ENCODE data around the gene DNAJB1.

The DNAJB1 gene

GRCh38 chr19:14495672-14496028, 22.5 kb downstream of the DNAJB1 start:
- DNase-seq = no peak

DNA sequence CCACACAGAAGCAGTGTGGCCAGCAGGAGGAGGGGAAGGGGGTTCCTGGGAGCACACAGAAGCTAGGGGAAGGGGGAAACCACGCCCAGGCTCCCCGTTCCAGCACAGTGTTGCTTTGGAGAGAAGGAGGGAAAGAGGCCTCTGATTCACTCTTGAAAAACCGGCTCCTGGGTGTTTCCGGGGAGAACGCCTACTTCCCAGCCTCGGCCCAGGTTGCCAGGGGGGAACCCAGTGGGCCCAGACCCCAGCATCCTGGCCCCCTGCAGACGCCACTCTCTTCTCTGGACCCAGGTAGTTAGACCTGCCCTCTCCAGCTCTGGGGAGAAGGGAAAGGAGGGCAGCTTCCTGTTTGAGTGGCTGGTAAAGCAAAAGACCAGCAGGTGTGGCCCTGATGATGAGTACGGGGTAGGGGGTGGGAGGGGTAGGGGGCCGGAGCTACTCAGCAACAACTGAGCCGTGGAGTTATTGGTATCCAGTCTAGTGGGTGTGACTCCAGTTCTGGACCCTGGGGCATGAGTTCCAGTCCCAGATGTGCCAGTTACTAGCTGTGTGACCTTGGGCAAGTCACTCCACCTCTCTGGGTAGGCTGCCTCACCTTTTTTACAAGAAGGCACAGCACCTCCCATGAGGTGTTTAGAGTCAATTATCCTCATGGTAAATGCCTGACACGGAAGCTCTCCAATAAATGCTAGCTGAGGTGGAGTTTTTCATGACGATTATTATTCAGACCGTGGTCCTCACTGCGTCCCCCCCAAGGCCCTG, 23.1 kb downstream of the DNAJB1 start:
- no peak for DNase-seq

- no peak for DNase-seq
These were observed 23.8 kb downstream of the DNAJB1 start for GRCh38 chr19:14494411-14494810.

DNA sequence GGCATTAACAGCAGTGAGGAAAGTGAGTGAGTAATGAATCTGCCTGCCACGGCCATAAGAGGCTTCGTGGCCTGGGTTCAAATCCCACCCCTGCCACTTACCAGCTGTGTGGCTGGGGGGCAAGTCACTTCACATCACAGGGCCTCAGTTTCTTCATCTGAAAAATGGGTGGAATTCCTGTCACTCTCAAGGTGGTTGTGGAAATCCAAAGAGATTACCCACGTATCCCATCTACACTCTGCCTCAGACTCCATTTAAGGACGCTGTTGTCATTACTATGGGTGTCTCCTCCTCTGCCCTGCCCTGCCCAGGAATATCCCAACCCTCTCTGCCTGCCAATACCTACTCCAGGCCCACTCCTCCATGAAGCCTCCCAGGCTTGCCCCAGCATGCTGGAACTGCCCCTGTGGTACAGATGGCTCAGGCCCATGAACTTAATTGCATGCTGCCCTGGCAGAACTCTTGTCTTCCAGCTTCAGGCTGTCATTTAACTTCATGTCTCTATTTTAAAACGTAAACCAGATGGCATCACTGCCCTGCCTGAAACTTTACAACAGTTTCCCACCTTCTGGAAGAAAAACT, 25.4 kb downstream of the DNAJB1 start:
- DNase-seq = no peak

GRCh38 chr19:14487370-14488125, 30.6 kb downstream of the DNAJB1 start:
- DNase-seq = no peak

GRCh38 chr19:14482172-14482941, 35.8 kb downstream of the DNAJB1 start:
- DNase-seq = no peak

DNA sequence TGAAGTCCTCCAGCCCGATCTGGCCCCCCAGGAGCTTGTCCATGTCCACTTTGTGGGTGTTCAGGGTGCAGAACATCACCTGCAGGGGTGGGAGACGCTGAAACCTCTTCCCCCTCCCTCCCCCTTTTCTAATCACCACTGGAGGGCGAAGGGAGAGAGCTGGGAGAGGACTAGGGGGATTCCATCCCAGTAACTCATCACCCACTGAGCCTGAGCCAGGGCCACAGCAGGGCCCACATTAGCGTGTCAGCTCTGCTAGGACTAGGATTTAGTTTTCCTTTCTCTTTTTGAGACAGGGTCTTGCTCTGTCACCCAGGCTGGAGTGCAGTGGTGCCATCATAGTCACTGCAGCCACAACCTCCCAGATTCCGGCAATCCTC, 37.5 kb downstream of the DNAJB1 start:
- no peak for DNase-seq

- peak; percentile 55 for DNase-seq
These were observed 38.1 kb downstream of the DNAJB1 start for GRCh38 chr19:14479975-14480699.

GRCh38 chr19:14479309-14479974, 38.8 kb downstream of the DNAJB1 start:
- DNase-seq = no peak

DNA sequence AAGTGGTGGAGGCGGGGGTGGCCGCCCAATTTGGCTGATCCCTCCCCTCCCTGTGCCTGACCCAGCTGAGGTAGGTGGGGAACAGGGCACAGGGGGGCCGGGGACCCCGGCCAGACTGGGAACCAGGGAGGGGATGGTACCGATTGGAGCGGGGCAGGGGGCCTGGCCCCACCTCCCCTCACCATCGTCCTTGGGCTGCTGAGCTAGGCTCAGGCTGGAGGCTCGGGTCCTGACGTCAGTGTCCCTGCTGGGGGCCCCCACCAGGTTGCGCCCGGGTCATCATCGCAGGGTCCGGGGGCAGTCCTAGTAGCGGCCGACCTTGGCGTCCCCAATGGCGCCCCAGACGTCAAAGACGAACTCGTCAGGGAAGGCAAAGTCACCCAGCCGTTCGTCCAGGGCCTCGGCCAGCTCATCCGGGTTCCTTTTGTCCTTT, 40.1 kb downstream of the DNAJB1 start:
- DNase-seq = no peak

GRCh38 chr19:14477418-14478112, 40.6 kb downstream of the DNAJB1 start:
- no peak for DNase-seq

GRCh38 chr19:14476673-14477401, 41.4 kb downstream of the DNAJB1 start:
- no peak for DNase-seq

- DNase-seq = no peak
These were observed 41.9 kb downstream of the DNAJB1 start for GRCh38 chr19:14476327-14476672.

GRCh38 chr19:14475251-14476073, 42.7 kb downstream of the DNAJB1 start, which contains the start of gene PTGER1:
PTGER1 (minus strand) TSS chr19:14475354; CDS start chr19:14474320, 1,034 bp downstream.
- no peak for DNase-seq

DNA sequence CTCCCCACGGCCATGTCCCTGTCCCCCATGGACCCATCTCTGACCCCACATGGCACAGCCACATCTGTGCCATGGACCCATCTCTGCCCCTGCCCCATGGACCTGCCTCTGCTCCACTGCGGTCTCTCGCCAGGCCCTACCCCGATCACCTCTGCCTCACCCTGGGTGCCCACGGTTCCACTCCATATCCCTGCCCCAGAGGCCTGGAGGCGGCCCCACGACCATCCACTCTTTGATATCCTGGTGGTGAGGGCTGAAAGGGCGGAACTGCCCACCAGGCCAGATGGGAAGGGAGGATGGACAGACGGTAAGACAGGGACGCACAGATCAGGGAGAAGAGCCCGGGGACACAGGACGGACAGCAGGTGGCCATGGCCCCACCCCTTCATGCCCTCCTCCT, 43.4 kb downstream of the DNAJB1 start:
- no peak for DNase-seq

DNA sequence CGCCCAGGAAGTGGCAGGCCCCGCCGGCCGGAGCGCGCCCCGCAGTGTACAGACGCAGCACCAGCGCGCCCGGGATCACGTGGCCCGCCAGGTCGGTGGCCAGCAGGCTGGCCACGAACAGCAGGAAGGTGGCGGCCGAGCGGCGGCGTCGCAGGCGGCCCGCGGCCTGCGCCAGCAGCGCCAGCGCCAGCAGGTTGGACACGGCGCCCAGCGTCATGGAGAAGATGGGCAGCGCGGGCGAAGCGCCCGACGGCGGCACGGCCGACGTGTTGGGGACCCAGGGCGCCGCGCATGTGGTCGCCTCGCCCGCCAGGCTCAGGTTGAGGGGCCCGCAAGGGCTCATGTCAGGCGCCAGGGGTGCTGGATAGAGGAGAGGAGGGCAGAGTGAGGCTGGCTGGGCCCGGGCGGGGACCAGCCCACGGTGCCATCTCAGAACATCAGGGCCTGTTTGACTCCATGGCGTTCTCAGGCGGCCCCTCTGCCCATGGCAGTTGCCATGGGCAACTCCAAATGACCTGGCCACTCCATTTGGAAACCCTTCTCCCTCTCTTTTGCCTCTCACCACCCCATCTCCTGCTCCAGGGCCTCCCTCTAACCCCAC, 44.1 kb downstream of the DNAJB1 start:
- no peak for DNase-seq

- DNase-seq = no peak
These were observed 44.9 kb downstream of the DNAJB1 start for GRCh38 chr19:14473073-14473977.

All from activated T-cell treated with anti-CD3 and anti-CD28 coated beads for 4 hours (primary cell).